ENCODE data around the gene NPHP3.
"Not testable (repeated sequence)": the region's sequence is repeated elsewhere in the genome, so short reads cannot be mapped to it uniquely, and the experiment has no call there.

Gene NPHP3, protein sequence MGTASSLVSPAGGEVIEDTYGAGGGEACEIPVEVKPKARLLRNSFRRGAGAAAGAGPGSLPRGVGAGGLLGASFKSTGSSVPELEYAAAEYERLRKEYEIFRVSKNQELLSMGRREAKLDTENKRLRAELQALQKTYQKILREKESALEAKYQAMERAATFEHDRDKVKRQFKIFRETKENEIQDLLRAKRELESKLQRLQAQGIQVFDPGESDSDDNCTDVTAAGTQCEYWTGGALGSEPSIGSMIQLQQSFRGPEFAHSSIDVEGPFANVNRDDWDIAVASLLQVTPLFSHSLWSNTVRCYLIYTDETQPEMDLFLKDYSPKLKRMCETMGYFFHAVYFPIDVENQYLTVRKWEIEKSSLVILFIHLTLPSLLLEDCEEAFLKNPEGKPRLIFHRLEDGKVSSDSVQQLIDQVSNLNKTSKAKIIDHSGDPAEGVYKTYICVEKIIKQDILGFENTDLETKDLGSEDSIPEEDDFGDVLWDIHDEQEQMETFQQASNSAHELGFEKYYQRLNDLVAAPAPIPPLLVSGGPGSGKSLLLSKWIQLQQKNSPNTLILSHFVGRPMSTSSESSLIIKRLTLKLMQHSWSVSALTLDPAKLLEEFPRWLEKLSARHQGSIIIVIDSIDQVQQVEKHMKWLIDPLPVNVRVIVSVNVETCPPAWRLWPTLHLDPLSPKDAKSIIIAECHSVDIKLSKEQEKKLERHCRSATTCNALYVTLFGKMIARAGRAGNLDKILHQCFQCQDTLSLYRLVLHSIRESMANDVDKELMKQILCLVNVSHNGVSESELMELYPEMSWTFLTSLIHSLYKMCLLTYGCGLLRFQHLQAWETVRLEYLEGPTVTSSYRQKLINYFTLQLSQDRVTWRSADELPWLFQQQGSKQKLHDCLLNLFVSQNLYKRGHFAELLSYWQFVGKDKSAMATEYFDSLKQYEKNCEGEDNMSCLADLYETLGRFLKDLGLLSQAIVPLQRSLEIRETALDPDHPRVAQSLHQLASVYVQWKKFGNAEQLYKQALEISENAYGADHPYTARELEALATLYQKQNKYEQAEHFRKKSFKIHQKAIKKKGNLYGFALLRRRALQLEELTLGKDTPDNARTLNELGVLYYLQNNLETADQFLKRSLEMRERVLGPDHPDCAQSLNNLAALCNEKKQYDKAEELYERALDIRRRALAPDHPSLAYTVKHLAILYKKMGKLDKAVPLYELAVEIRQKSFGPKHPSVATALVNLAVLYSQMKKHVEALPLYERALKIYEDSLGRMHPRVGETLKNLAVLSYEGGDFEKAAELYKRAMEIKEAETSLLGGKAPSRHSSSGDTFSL (N-terminal part only)

GRCh38 chr3:132722165-132723023 is at the start of gene NPHP3:
Gene NPHP3, minus strand, starts transcription at chr3:132722409. Its CDS starts 54 bp downstream, at chr3:132722355.
- peak; percentile 46 to 100 (median 98) for DNase-seq

- no peak for DNase-seq
Measured at GRCh38 chr3:132758740-132759139, 36.5 kb upstream of the NPHP3 start.

GRCh38 chr3:132756108-132756650 is 34.0 kb upstream of the NPHP3 start:
- no peak for DNase-seq

GRCh38 chr3:132753946-132754345 is 31.7 kb upstream of the NPHP3 start:
- DNase-seq, result no peak

GRCh38 chr3:132749786-132750185 is 27.6 kb upstream of the NPHP3 start:
- DNase-seq, result no peak

DNA sequence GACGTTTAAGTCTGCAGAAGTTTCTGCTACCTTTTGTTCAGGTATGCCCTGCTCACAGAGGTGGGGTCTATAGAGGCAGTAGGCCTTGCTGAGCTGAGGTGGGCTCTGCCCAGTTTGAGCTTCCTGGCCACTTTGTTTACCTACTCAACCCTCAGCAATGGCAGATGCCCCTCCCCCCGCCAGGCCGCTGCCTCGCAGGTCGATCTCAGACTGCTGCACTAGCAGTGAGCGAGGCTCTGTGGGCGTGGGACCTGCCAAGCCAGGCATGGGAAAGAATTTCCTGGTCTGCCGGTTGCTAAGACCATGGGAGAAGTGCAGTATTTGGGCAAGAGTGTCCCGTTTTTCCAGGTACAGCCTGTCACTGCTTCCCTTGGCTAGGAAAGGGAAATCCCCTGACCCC is 24.5 kb upstream of the NPHP3 start:
- not testable (repeated sequence) for DNase-seq

DNA sequence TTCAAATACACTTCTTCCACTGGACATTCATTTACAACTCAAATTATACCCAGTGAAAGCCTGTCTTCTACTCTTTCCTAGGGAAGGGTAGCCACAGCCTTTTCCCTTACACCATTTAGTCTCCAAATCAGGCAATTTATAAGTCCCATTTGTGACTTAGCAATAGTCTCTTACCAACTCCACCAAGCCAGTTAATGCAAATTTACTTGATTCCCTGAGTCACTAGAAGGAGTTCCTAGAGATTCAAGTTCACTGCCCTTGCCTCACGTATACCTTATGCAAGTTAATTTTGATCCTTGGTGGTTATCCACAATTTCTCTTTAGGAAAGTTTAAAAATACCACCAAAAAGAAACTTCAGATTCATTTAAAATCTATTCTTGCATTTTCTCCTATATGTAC is 16.1 kb upstream of the NPHP3 start:
- no peak for DNase-seq

- DNase-seq, result no peak
Measured at GRCh38 chr3:132735589-132735988, 13.4 kb upstream of the NPHP3 start.

DNA sequence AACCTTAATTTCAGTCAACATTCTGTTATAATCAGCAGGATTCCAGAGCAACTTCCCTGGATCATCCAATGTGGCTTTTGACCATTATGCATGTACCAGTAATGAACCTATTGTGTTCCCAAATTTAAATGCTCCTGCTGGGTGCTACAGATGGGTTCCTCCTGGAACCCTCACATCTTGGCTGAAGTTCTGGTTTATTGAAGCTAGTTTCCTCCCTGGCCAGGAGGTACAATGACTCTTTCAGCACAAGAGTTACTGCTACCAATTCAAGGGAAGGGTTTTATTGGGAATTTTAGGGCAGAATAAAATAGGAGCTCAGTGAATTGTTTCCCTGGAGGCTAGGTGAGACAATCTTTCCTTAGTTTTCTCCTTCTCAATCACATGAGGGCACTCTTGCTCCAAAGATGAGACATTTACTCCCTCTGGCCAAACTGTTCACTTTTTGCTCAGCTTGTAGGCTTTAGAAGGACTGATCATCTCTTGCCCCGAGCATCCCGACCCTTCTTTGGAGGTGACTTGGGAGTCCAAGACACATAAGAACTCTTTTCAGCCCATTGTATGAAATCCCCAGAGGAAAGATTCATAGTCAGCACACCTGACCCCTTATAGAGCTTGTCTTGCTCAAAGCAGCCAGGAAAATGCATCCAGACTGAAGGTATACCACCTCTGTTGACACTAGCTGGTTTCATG is 8.8 kb upstream of the NPHP3 start:
- DNase-seq, result peak in 11 of 56 donors; percentile 2 to 37 (median 6)

- peak in 1 of 56 donors; percentile 13 for DNase-seq
Measured at GRCh38 chr3:132726341-132726823, 4.2 kb upstream of the NPHP3 start.

GRCh38 chr3:132723024-132723950 is 1.1 kb upstream of the NPHP3 start:
- no peak for DNase-seq

GRCh38 chr3:132721479-132722164 is 587 bp downstream of the NPHP3 start:
- DNase-seq, result peak in 32 of 56 donors; percentile 21 to 81 (median 58)

- DNase-seq, result no peak
Measured at GRCh38 chr3:132720228-132720627, 2.0 kb downstream of the NPHP3 start.

DNA sequence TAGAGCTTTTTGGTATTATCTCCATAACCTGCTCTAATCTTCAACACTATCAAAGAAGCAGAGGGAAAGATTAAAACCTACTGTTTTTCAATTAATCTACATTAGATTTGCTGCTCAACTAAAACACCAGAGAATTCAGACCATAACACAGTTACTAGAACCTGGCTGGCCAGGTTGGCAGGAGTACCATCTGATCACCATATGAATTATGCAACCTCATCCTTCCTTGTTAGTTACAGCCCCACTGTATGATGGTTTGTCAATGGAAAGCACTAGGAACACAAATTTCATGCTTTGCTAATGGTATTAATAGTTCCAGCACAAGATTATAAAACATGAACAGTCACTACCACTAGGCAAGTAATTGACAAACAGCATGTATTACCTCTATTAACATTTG is 5.8 kb downstream of the NPHP3 start:
- DNase-seq, result no peak

DNA sequence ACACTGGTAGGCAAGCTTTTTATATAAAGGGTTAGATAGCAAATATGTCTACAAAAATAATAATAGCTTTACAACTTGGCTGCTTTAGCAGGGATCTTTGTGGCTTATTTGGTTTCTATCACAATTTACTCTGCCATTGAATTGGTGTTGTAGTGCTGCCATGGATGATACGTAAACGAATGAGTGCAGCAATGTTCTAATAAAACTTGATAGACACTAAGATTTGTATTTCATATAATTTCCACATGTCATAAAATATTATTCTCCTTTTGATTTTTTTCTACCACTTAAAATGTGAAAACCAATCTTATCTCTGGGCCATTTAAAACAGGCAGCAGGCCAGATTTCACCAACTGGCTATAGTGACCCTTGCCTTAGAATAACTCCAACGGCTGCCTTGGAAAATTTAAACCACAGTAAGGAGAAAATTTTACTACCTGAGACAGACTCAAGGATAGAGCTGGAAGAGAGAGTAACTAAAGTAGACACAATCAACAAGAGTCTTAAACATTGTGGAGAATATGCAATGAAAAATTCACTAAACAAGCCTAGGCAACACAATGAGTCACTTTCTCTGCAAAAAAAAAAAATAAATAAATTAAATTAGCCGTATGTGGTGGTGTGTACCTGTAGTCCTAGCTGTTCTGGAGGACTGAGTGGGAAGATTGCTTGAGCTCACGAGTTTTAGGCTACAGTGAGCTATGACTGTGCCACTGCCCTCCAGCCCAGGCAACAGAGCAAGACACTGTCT is 8.1 kb downstream of the NPHP3 start:
- no peak for DNase-seq

GRCh38 chr3:132710311-132710710 is 11.9 kb downstream of the NPHP3 start:
- DNase-seq, result no peak

DNA sequence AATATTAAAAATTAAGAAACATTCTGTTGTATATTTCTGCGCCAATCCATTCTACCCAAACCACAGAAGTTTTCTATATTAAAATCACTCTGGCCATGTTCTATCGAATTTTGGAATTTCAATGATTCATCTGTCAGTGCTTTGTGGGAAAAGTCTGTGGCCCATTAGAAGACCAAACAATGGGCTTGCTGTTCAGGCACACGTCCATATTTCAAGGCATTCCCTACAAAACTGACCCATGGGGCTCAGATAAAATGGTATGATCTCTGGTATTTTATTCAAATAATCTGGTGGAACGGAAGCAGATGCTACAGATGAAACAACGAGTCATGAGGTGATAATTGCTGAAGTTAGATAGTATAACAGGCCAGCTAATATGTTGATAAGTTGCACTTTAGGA is 12.4 kb downstream of the NPHP3 start:
- no peak for DNase-seq

All from amygdala (tissue), 56 donors.